ENCODE data around the gene CCDC178. TPM values are rescaled to one million over a fixed set of nuclear protein-coding genes. Genes with fewer than 3 reads are reported as not detected.

Gene CCDC178
- total and polyA plus RNA-seq, 2 donors (not counting 3 experiments of a cell fraction or from before 2014, with no cell fraction given): 0.80 to 1.6 TPM

GRCh38 chr18:32906506-32907310, 533.8 kb downstream of the CCDC178 start:
- Histone ChIP-seq H3K9ac (replicated peaks; ENCODE audit: extremely low read depth, insufficient read depth, low read length) (no peak overlapping the region), H3K9me3 (replicated peaks; ENCODE audit: control insufficient read depth, insufficient read depth, low read length) (no peaks in the 10 kb centered on the region), H2AFZ (ENCODE audit: low read depth, low read length) (no peak overlapping the region), H3K36me3 (ENCODE audit: control insufficient read depth in 2 of 2, extremely low read depth in 1 of 2, insufficient read depth in 2 of 2, low read length in 2 of 2) (no peaks in the 10 kb centered on the region), H3K79me2 (ENCODE audit: control insufficient read depth, insufficient read depth, low read length) (no peaks in the 10 kb centered on the region), H3K4me1 (ENCODE audit: control insufficient read depth, extremely low read depth, insufficient read depth, low read length) (no peaks in the 10 kb centered on the region), H3K27ac (ENCODE audit: insufficient read depth, low read depth, low read length) (no peak overlapping the region), H3K9me1 (replicated peaks; ENCODE audit: control insufficient read depth, extremely low read depth, insufficient read depth, low read length) (no peaks in the 10 kb centered on the region), H4K20me1 (replicated peaks; ENCODE audit: control insufficient read depth, extremely low read depth, insufficient read depth, low read length) (no peaks in the 10 kb centered on the region), H3K4me2 (ENCODE audit: insufficient read depth, low read length) (no peak overlapping the region), H3K27me3 (ENCODE audit: control insufficient read depth in 2 of 2, insufficient read depth in 2 of 2, low read length in 2 of 2) (peaks cover 2 to 5% of the 10 kb centered on the region in 2 experiments), H3K4me3 (replicated peaks in 1 of 3; ENCODE audit: insufficient read depth in 1 of 3, low read depth in 1 of 3, low read length in 3 of 3) (no peak overlapping the region)
- no peak for TF ChIP-seq POLR2A (IDR thresholded peaks at IDR 0.05; ENCODE audit: low read depth, low read length)
- TF ChIP-seq MYC (IDR thresholded peaks at IDR 0.05; ENCODE audit: low read depth, low read length): no peak
- TF ChIP-seq GATA2 (IDR thresholded peaks at IDR 0.05; ENCODE audit: insufficient read depth, insufficient read length, low read depth, low read length): no peak
- no peak for TF ChIP-seq POLR2AphosphoS5 (IDR thresholded peaks at IDR 0.05; ENCODE audit: insufficient read depth, low read depth, low read length)
- no peak for TF ChIP-seq FOS (IDR thresholded peaks at IDR 0.05; ENCODE audit: borderline replicate concordance, insufficient read depth, low read length)
- no peak for TF ChIP-seq MAX (IDR thresholded peaks at IDR 0.05; ENCODE audit: insufficient read depth, insufficient read length)
- no peak for TF ChIP-seq CTCF (IDR thresholded peaks at IDR 0.05; ENCODE audit: extremely low read depth in 1 of 2, insufficient read depth in 1 of 2, low read depth in 1 of 2, low read length in 2 of 2)
- no peak for TF ChIP-seq EZH2 (IDR thresholded peaks at IDR 0.05; ENCODE audit: borderline replicate concordance, low read depth, low read length, severe bottlenecking)
- no peak for TF ChIP-seq JUN (IDR thresholded peaks at IDR 0.05; ENCODE audit: borderline replicate concordance, insufficient read depth, insufficient read length, low read depth)
- no TSS peak for BruUV-seq (replicated peaks)
- POLR2A ChIA-PET: interaction anchor here (0.7 kb wide), 1 partner anchor 1333 kb away, joined by 3 read pairs; no protein-coding TSS in a partner anchor
- dilution Hi-C loops (cut with MboI; ENCODE audit: extremely low pct_ligation_motif_present, low sequenced_read_pairs): no loop called here
- CTCF ChIA-PET: no interaction called here
- no peak for FAIRE-seq
- intact Hi-C loops (cut with micrococcal nuclease): no loop called here
- no peak for DNase-seq (ENCODE audit: low read depth, low spot score)
